Measurements from ENCODE around the gene PRAMEF17.
"Not testable (repeated sequence)": the region's sequence is repeated elsewhere in the genome, so short reads cannot be mapped to it uniquely, and the experiment has no call there.

GRCh38 chr1:13342496-13342895 is 46.9 kb upstream of the PRAMEF17 start:
- not testable (repeated sequence) for TF ChIP-seq CTCF (IDR thresholded peaks at IDR 0.05; ENCODE audit: insufficient read depth, low read length); POLR2AphosphoS5 (IDR thresholded peaks at IDR 0.05; ENCODE audit: low read depth); SPI1 (IDR thresholded peaks at IDR 0.05; ENCODE audit: borderline replicate concordance, low read depth); REST (IDR thresholded peaks at IDR 0.05; ENCODE audit: insufficient replicate concordance, low read depth)

Measured in HL-60 (cell line).